Loucy (cell line): ENCODE results near the gene SETBP1.

Experiments used
- CTCF ChIP-seq: fragments of 200-600 bp; sonication (generic); conservative IDR thresholded peaks from 2 replicates; pipeline ENCODE4 v1.5.1; 2014; ENCODE audit warnings: mild to moderate bottlenecking, antibody characterized with exemption, low read length
- EZH2phosphoT487 ChIP-seq: fragments of 200-600 bp; IDR thresholded peaks from 2 replicates; pipeline ENCODE4 v1.6.1; 2018; ENCODE audit warnings: antibody characterized with exemption, mild to moderate bottlenecking, moderate library complexity, borderline replicate concordance

GRCh38 chr18:44758861-44759631 lies 78.4 kb downstream of the SETBP1 start:
- TF ChIP-seq CTCF, result no peak
- no peak for TF ChIP-seq EZH2phosphoT487
